HG02840 (cell line): ENCODE results near the gene ACBD4.

Source experiments
- ATAC-seq: cut with Tn5 transposase; IDR thresholded peaks from one replicate; pipeline ENCODE4 v1.9.1; 2021; ENCODE audit warnings: mild to moderate bottlenecking, moderate library complexity, moderate number of reproducible peaks; ENCODE audit not compliant: unreplicated experiment, low FRiP score

The ACBD4 gene

GRCh38 chr17:45177563-45177962, 42.1 kb downstream of the ACBD4 start:
- no peak for ATAC-seq

- no peak for ATAC-seq
These were observed 48.7 kb downstream of the ACBD4 start for GRCh38 chr17:45184144-45184543.

DNA sequence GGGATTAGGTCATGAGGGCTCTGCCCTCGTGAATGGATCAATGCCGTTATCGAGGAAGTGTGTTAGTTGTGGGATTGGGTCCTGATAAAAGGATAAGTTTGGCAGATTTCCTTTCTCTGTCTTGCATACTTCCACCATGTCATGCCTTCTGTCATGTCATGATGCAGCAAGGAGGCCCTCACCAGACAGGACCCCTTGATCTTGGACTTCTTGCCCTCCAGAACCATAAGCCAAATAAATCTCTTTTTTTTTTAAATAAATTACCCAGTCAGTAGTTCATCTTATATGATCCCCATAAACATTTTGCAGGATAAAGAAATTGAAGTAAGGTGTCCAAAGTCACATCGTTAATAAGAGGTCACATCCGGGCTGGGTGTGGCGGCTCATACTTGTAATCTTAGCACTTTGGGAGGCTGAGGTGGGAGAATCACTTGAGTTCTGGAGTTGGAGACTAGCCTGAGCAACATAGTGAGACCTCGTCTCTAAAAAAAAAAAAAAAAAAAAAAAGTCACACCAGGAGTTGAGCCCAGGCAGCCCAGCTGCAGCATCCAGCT, 51.4 kb downstream of the ACBD4 start:
- ATAC-seq: no peak

DNA sequence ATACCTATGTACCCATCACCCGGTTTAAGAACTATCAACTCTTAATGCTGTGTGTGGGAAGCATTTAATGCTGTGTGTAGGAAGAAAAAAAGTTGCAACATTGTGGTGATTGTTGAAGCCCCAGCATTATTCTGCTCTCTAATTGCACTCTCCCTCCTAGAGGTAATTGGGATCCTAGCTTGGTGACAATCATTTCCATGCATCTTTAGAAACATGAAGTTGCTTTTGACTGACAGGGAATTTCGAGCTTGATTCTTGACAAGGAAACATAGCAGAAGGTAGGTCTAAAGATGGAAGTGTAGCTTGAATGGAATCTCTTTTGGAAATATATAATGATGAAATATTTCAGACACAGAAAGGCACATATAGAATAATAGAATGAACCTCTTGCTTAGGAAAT, 53.5 kb downstream of the ACBD4 start:
- no peak for ATAC-seq

DNA sequence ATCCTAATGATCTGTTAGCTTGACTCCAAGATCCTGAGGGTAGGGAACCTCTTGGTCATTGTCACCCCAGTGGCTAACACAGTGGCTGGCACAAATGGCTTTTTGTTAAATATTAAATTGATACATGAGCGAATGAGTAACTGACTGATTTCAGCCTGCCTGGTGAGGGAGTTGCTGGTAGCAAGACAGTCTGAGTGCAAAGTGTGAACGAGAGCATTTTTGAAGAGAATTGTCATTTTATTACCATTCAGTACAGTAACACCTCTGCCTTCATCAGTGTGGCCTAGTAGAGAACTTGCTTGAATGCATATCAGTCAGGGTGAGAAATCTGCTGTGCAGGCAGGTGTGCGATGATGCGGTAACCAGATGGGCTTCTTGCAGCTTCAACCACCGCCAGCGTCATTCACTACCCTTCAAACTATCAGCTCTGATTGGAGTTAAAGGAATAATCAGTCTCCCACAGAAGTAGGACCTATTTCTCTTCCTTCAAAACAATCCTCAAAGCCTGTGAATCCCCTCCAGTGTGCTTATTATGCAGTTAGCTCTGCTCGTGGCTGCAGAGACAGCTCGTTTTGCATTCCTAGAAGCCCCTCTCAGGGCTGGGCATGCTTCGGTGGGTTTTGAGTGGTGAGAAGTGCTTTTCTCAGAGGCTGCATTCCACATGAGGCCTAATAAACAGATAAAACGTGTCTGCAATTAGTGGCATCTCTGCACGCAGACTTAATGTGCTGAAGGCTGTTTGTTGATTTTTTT, 55.2 kb downstream of the ACBD4 start:
- no peak for ATAC-seq
